ENCODE data around the gene SNX13. TPM values are rescaled to one million over a fixed set of nuclear protein-coding genes. Genes with fewer than 3 reads are reported as not detected.

The SNX13 gene
- total RNA-seq, 4 donors from 2014 or later: 15.9 to 39.9 (median 35.1) TPM

- WGBS, 2 donors: 27 to 80% methylated on average over 1 of the region's 1 CpG
- intact Hi-C loops (cut with DNase I): no loop called here
- no peak for TF ChIP-seq CTCF (IDR thresholded peaks at IDR 0.05)
- TF ChIP-seq POLR2A (IDR thresholded peaks at IDR 0.05): no peak
- H3K4me1 ChIP-seq: no peaks in the 10 kb centered on the region
- H3K4me3 ChIP-seq: no peak overlapping the region
- H3K9me3 ChIP-seq: peaks cover 0 to 7% (median 0%) of the 10 kb centered on the region in 3 donors
- no peak for DNase-seq
- H3K27me3 ChIP-seq: no peaks in the 10 kb centered on the region
- H3K36me3 ChIP-seq: peaks cover 0 to 56% (median 0%) of the 10 kb centered on the region in 3 donors
- no peak overlapping the region for H3K27ac ChIP-seq
Observed at GRCh38 chr7:17855202-17855601, 85.1 kb downstream of the SNX13 start.

- Histone ChIP-seq H3K27me3 (no peaks in the 10 kb centered on the region), H3K9me3 (peaks cover 0 to 7% (median 0%) of the 10 kb centered on the region in 3 donors), H3K4me3 (no peak overlapping the region), H3K4me1 (no peaks in the 10 kb centered on the region), H3K36me3 (peaks cover 0 to 62% (median 0%) of the 10 kb centered on the region in 3 donors), H3K27ac (no peak overlapping the region)
- DNase-seq: no peak
- intact Hi-C loops (cut with DNase I): no loop called here
- TF ChIP-seq CTCF (IDR thresholded peaks at IDR 0.05): no peak
- WGBS, 2 donors: 89 to 95% methylated on average over 3 of the region's 3 CpGs
Observed at GRCh38 chr7:17854261-17855047, 85.8 kb downstream of the SNX13 start.

GRCh38 chr7:17852361-17852760, 87.9 kb downstream of the SNX13 start:
- H3K4me3 ChIP-seq: no peak overlapping the region
- DNase-seq: no peak
- TF ChIP-seq CTCF (IDR thresholded peaks at IDR 0.05) (no peak), POLR2A (IDR thresholded peaks at IDR 0.05) (no peak)
- no peaks in the 10 kb centered on the region for H3K27me3 ChIP-seq
- H3K36me3 ChIP-seq: peaks cover 0 to 69% (median 0%) of the 10 kb centered on the region in 3 donors
- 95 to 100% methylated on average over 1 of the region's 1 CpG for WGBS, 2 donors
- no peaks in the 10 kb centered on the region for H3K4me1 ChIP-seq
- intact Hi-C loops (cut with DNase I): no loop called here
- H3K27ac ChIP-seq: no peak overlapping the region
- H3K9me3 ChIP-seq: peaks cover 0 to 7% (median 0%) of the 10 kb centered on the region in 3 donors

GRCh38 chr7:17849504-17849903, 90.8 kb downstream of the SNX13 start:
- WGBS, 2 donors: 92 to 97% methylated on average over 3 of the region's 3 CpGs
- Histone ChIP-seq H3K27me3 (no peaks in the 10 kb centered on the region), H3K4me1 (no peaks in the 10 kb centered on the region), H3K27ac (no peak overlapping the region), H3K9me3 (no peaks in the 10 kb centered on the region), H3K36me3 (peaks cover 0 to 70% (median 0%) of the 10 kb centered on the region in 3 donors), H3K4me3 (no peak overlapping the region)
- TF ChIP-seq POLR2A (IDR thresholded peaks at IDR 0.05) (no peak), CTCF (IDR thresholded peaks at IDR 0.05) (no peak)
- DNase-seq: no peak
- intact Hi-C loops (cut with DNase I): no loop called here

GRCh38 chr7:17848516-17848915, 91.8 kb downstream of the SNX13 start:
- Histone ChIP-seq H3K9me3 (no peaks in the 10 kb centered on the region), H3K4me3 (no peak overlapping the region), H3K4me1 (no peaks in the 10 kb centered on the region), H3K27me3 (no peaks in the 10 kb centered on the region), H3K27ac (no peak overlapping the region), H3K36me3 (peaks cover 0 to 70% (median 0%) of the 10 kb centered on the region in 3 donors)
- no peak for DNase-seq
- WGBS, 2 donors: 99 to 100% methylated on average over 7 to 10 of the region's 10 CpGs
- TF ChIP-seq CTCF (IDR thresholded peaks at IDR 0.05) (no peak), POLR2A (IDR thresholded peaks at IDR 0.05) (no peak)
- intact Hi-C loops (cut with DNase I): no loop called here

Data from esophagus squamous epithelium (tissue), 5 donors.